GM19467 (cell line): Measurements from ENCODE around the gene SLC37A4.

Experiments
- ATAC-seq: cut with Tn5 transposase; IDR thresholded peaks from one replicate; pipeline ENCODE4 v1.9.1; 2021; ENCODE audit warnings: mild to moderate bottlenecking, moderate library complexity; ENCODE audit not compliant: unreplicated experiment

The SLC37A4 gene

DNA sequence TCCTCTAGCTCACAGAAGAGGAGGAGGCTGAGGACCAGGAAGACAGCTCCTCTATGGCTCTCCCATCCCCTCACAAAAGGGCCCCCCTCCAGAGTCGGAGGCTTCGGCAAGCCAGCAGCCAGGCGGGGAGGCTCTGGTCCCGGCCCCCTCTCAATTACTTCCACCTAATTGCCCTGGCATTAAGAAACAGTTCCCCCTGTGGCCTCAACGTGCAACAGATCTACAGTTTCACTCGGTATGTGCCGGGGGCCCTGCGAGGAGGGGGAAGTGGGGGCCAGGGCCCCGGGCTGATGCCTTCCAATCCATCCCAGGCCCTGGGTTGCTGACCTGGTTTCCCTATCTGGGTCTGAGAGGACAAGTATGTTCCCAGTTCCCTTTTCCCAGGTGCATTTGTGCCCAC lies 51.2 kb downstream of the SLC37A4 start:
- ATAC-seq, result no peak

DNA sequence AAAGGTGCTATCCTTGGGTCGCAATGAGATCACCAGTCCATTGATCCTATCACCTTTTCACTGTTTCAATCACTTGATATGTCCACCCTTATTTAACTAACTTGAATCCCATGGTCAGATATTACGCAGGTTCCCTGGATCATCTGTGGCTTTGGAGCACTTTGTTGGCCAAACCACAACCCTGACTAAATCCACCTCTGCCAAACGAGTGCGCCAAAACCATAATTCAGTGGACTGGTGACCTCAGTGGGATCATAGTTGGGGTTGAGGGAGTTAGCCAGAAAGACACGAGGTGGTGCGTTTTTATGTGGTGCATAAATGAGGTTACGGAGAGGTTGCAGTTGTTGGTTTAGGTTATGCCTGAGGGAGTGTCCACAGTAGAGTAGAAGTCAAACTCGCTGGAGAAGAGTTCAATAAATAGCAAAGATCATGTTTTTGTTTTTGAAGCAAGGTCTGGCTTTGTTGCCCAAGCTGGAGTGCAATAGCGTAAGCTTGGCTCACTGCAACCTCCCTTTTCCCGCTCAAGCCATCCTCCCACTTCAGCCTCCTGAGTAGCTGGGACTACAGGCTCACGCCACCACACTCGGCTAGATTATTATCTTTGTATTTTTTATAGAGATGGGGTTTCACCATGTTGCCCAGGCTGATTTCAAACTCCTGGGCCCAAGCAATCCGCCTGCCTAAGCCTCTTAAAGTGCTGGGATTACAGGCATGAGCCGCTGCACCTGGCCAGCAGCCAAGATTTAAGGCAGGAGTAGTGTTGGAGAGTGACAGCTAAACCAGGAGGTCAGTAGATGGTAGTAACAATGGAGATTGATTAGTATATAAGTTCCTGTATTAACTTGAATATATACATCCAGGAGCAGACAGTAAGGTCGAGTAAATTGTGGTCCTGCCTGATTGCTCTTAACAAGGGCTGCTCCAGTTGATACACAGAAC lies 54.6 kb downstream of the SLC37A4 start:
- ATAC-seq, result no peak
